PC-9 (cell line): ENCODE data around the gene ITGBL1. TPM values are rescaled to one million over a fixed set of nuclear protein-coding genes. Genes with fewer than 3 reads are reported as not detected.

ENCODE experiments used
- BruUV-seq: library from RNA; stranded (reverse); fragments of 400-500 nt; replicated peaks from 2 replicates; lab custom pipeline; 2021; lab: Mats Ljungman, UMichigan
- CTCF ChIA-PET: fragments of 300-600 bp; sonication (Branson Sonifier 250); formaldehyde crosslinking; loops from one replicate; lab custom pipeline; 2022; ENCODE audit warnings: antibody characterized with exemption; lab: Charles Lee
- POLR2A ChIA-PET: fragments of 300-600 bp; sonication (Branson Sonifier 250); formaldehyde crosslinking; loops from one replicate; lab custom pipeline; 2022; ENCODE audit warnings: antibody characterized with exemption; ENCODE audit not compliant: unreplicated experiment; lab: Charles Lee
- DNase-seq, 2 experiments: peaks; one replicate each; pipeline versions ENCODE4 v3.0.0 to v3.0.0-alpha.2; 2015 to 2022; ENCODE audit warnings: mixed read lengths in 1 of 2
- H2AFZ ChIP-seq: fragments of 200-600 bp; sonication (generic); 2 replicates; pipeline ENCODE4 v1.8.1; 2017; ENCODE audit warnings: antibody characterized with exemption
- H3F3A ChIP-seq: fragments of 200-600 bp; sonication (generic); 2 replicates; pipeline ENCODE4 v1.8.1; 2017; ENCODE audit warnings: antibody characterized with exemption, mild to moderate bottlenecking, low read depth; ENCODE audit not compliant: insufficient read depth
- H3K27ac ChIP-seq: fragments of 200-600 bp; sonication (generic); 2 replicates; pipeline ENCODE4 v1.6.1; 2016; ENCODE audit warnings: mixed run types
- H3K27me3 ChIP-seq: fragments of 200-600 bp; sonication (generic); 2 replicates; pipeline ENCODE4 v1.6.1; 2016; ENCODE audit warnings: low read depth, mixed run types; ENCODE audit not compliant: insufficient read depth
- H3K36me3 ChIP-seq: fragments of 200-600 bp; sonication (generic); 2 replicates; pipeline ENCODE4 v1.6.1; 2016; ENCODE audit warnings: low read depth, mixed run types
- H3K4me1 ChIP-seq: fragments of 200-600 bp; sonication (generic); replicated peaks from 2 replicates; pipeline ENCODE4 v1.6.1; 2016; ENCODE audit warnings: mixed run types; ENCODE audit not compliant: insufficient read depth
- H3K4me2 ChIP-seq: fragments of 200-600 bp; sonication (generic); 2 replicates; pipeline ENCODE4 v1.6.1; 2017; ENCODE audit warnings: mixed run types
- H3K4me3 ChIP-seq: fragments of 200-600 bp; sonication (generic); 2 replicates; pipeline ENCODE4 v1.6.1; 2016; ENCODE audit warnings: mixed run types
- H3K79me2 ChIP-seq: fragments of 200-600 bp; sonication (generic); 2 replicates; pipeline ENCODE4 v1.6.1; 2017; ENCODE audit warnings: low read depth, mixed run types
- H3K9me2 ChIP-seq: fragments of 200-600 bp; sonication (generic); 2 replicates; pipeline ENCODE4 v1.8.1; 2017; ENCODE audit warnings: mild to moderate bottlenecking; ENCODE audit not compliant: insufficient read depth
- H3K9me3 ChIP-seq: fragments of 200-600 bp; sonication (generic); 2 replicates; pipeline ENCODE4 v1.8.1; 2016; ENCODE audit warnings: low read depth; ENCODE audit not compliant: insufficient read depth
- H4K20me1 ChIP-seq: fragments of 200-600 bp; sonication (generic); 2 replicates; pipeline ENCODE4 v1.8.1; 2017; ENCODE audit not compliant: insufficient read depth
- EZH2 ChIP-seq: fragments of 200-600 bp; sonication (generic); IDR thresholded peaks from 2 replicates; pipeline ENCODE4 v1.8.0; 2017; ENCODE audit warnings: antibody characterized with exemption, low read depth
- intact Hi-C: fragments of 100-400 bp; cut with micrococcal nuclease; formaldehyde crosslinking; loops from one replicate; pipeline ENCODE4 v1.10.0; 2022; ENCODE audit not compliant: unreplicated experiment
- total RNA-seq: library from RNA; stranded (reverse); gene quantifications from 2 replicates; pipeline ENCODE4 v1.2.3, GENCODE V29; 2021
- TF ChIP-seq, protein P1 (sequence below): fragments of 200-600 bp; sonication (generic); conservative IDR thresholded peaks from 2 replicates; pipeline ENCODE4 v1.6.1; 2017; ENCODE audit warnings: mixed run types, antibody characterized with exemption, mild to moderate bottlenecking, moderate library complexity

ITGBL1 gene
- total RNA-seq, 1 experiment from 2014 or later, result 52.5 TPM

DNA sequence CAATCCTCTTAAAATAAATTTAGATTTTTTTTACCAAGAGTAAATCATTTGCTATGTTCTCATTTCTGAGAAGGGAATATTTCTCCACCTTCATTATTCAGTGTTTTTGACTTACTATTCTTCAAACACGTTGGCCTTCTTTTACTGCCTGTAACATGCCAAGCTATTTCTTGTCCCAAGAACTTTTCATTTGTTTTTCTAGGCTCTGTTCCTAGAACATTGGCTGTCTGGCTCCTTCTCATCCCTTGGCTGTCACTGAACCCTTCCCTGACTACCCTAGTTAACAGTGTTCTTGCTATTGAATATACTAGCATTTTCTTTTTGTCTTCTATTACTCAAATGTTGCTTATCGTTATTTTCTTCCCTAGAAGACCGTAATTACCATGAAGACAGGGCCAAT lies 248.1 kb downstream of the ITGBL1 start:
- Histone ChIP-seq H3K36me3 (peaks cover 5% of the 10 kb centered on the region; the same call in 1 of the 2 replicates), H3K4me3 (no peak overlapping the region), H3K4me2 (no peak overlapping the region), H3K9me3 (no peaks in the 10 kb centered on the region), H3K4me1 (no peaks in the 10 kb centered on the region), H3K79me2 (no peaks in the 10 kb centered on the region), H2AFZ (no peak overlapping the region), H3K9me2 (no peaks in the 10 kb centered on the region), H3K27me3 (no peaks in the 10 kb centered on the region), H3K27ac (no peak overlapping the region), H3F3A (no peaks in the 10 kb centered on the region), H4K20me1 (no peaks in the 10 kb centered on the region)
- no peak for DNase-seq
- POLR2A ChIA-PET, result no interaction called here
- CTCF ChIA-PET, result no interaction called here
- BruUV-seq, result no TSS peak
- intact Hi-C loops, result no loop called here
- TF ChIP-seq EZH2, result no peak

DNA sequence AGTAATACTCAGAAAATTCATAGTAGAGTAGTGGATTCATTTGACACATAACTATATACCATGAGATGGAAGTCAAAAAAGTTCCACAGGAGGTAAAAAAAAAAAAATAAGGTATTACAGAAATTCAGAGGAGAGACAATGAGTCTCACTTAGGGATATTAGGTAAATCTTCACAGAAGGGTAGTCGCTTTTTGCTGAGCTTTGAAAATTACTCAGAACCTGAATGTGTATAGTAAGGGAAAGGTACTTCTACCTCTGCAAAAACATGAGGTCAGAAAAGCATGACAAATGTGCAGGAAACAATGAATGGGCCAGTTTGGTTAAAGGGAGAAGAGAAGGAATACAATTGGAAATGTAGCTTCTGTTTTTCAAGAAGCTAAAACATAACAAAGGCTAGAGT lies 250.6 kb downstream of the ITGBL1 start:
- Histone ChIP-seq H3K4me2 (no peak overlapping the region), H4K20me1 (no peaks in the 10 kb centered on the region), H3K79me2 (no peaks in the 10 kb centered on the region), H2AFZ (no peak overlapping the region), H3K4me1 (no peaks in the 10 kb centered on the region), H3F3A (no peaks in the 10 kb centered on the region), H3K4me3 (no peak overlapping the region), H3K27ac (no peak overlapping the region), H3K27me3 (no peaks in the 10 kb centered on the region), H3K36me3 (no peaks in the 10 kb centered on the region), H3K9me3 (no peaks in the 10 kb centered on the region), H3K9me2 (no peaks in the 10 kb centered on the region)
- CTCF ChIA-PET, result no interaction called here
- BruUV-seq, result no TSS peak
- no peak for DNase-seq
- TF ChIP-seq, protein P1, sequence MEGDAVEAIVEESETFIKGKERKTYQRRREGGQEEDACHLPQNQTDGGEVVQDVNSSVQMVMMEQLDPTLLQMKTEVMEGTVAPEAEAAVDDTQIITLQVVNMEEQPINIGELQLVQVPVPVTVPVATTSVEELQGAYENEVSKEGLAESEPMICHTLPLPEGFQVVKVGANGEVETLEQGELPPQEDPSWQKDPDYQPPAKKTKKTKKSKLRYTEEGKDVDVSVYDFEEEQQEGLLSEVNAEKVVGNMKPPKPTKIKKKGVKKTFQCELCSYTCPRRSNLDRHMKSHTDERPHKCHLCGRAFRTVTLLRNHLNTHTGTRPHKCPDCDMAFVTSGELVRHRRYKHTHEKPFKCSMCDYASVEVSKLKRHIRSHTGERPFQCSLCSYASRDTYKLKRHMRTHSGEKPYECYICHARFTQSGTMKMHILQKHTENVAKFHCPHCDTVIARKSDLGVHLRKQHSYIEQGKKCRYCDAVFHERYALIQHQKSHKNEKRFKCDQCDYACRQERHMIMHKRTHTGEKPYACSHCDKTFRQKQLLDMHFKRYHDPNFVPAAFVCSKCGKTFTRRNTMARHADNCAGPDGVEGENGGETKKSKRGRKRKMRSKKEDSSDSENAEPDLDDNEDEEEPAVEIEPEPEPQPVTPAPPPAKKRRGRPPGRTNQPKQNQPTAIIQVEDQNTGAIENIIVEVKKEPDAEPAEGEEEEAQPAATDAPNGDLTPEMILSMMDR, result no peak
- no peak for TF ChIP-seq EZH2
- intact Hi-C loops, result no loop called here
- POLR2A ChIA-PET, result no interaction called here

DNA sequence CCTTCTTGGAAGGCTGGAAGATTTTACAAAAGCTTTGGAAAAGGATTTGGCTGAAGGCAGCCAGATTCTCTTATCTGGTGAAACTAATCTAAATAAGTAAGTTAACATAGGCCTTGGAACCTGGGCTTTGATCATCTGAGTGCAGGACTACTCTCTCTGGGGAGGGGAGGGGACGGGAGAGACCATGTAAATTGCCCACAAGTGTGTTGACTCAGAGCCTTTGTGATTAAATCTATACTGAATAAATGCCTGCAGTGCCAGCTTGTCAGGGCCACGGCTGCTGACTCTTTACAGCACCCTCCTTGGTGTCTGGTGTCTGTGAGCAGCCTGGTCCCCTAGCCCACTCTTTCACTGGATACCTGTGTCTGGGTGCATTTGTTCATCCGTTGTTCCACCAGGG lies 251.4 kb downstream of the ITGBL1 start:
- BruUV-seq, result no TSS peak
- no peak overlapping the region for H3K27ac ChIP-seq
- H3K4me2 ChIP-seq, result no peak overlapping the region
- no peaks in the 10 kb centered on the region for H3F3A ChIP-seq
- no peaks in the 10 kb centered on the region for H3K27me3 ChIP-seq
- no peak for DNase-seq
- TF ChIP-seq EZH2, result no peak
- TF ChIP-seq, protein P1, result no peak
- intact Hi-C loops, result no loop called here
- H3K4me1 ChIP-seq, result no peaks in the 10 kb centered on the region
- H3K4me3 ChIP-seq, result no peak overlapping the region
- H3K36me3 ChIP-seq, result 0 out of 2 replicates have a peak, but pooled peaks cover 5% of the 10 kb centered on the region
- H3K79me2 ChIP-seq, result no peaks in the 10 kb centered on the region
- no peaks in the 10 kb centered on the region for H3K9me3 ChIP-seq
- no peak overlapping the region for H2AFZ ChIP-seq
- no peaks in the 10 kb centered on the region for H3K9me2 ChIP-seq
- no peaks in the 10 kb centered on the region for H4K20me1 ChIP-seq
- POLR2A ChIA-PET, result no interaction called here
- CTCF ChIA-PET, result no interaction called here

DNA sequence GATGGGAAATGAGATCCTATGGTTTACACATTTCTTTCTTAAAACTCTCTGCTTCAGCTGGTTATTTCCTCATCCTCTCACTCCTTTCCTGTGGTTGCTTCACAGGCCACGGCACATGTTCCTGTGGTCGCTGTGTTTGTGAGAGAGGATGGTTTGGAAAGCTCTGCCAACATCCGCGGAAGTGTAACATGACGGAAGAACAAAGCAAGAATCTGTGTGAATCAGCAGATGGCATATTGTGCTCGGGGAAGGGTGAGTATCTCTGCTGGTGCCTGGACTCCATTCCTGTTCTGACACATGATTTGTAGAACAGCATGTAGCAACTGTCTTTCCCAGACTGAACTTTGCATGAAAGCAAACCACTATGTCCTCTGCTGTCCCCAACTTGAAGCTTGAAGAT lies 254.2 kb downstream of the ITGBL1 start:
- intact Hi-C loops, result no loop called here
- H3K4me1 ChIP-seq, result no peaks in the 10 kb centered on the region
- BruUV-seq, result no TSS peak
- no peak overlapping the region for H3K4me2 ChIP-seq
- no peak overlapping the region for H3K4me3 ChIP-seq
- TF ChIP-seq, protein P1, result no peak
- TF ChIP-seq EZH2, result no peak
- H3F3A ChIP-seq, result no peaks in the 10 kb centered on the region; the same call in 1 of the 2 replicates
- no peak overlapping the region for H2AFZ ChIP-seq
- H4K20me1 ChIP-seq, result no peaks in the 10 kb centered on the region
- CTCF ChIA-PET, result no interaction called here
- no peaks in the 10 kb centered on the region for H3K79me2 ChIP-seq
- POLR2A ChIA-PET, result interaction anchor here (0.5 kb wide), 1 partner anchor 301 kb away, joined by 4 read pairs; no protein-coding TSS in a partner anchor
- H3K27me3 ChIP-seq, result no peaks in the 10 kb centered on the region
- H3K9me2 ChIP-seq, result no peaks in the 10 kb centered on the region
- 0 out of 2 replicates have a peak, but pooled peaks cover 5% of the 10 kb centered on the region for H3K36me3 ChIP-seq
- no peak overlapping the region for H3K27ac ChIP-seq
- no peak for DNase-seq
- no peaks in the 10 kb centered on the region for H3K9me3 ChIP-seq
